IgD-negative memory B cell (primary cell): ENCODE data around the gene MCCC1. TPM values are rescaled to one million over a fixed set of nuclear protein-coding genes. Genes with fewer than 3 reads are reported as not detected.
"Not testable (repeated sequence)": the region's sequence is repeated elsewhere in the genome, so short reads cannot be mapped to it uniquely, and the experiment has no call there.

Experiments used
- H3K27ac Mint-ChIP-seq, 3 donors: one replicate each; pipeline ENCODE4 v1.8.0; 2020 to 2022; ENCODE audit warnings: mild to moderate bottlenecking in 3 of 3, mixed read lengths in 3 of 3, moderate library complexity in 1 of 3
- H3K27me3 Mint-ChIP-seq: one replicate; pipeline ENCODE4 v1.8.0; 2021; ENCODE audit warnings: mixed read lengths
- H3K36me3 Mint-ChIP-seq: one replicate; pipeline ENCODE4 v1.8.0; 2020; ENCODE audit warnings: mild to moderate bottlenecking, mixed read lengths
- H3K4me1 Mint-ChIP-seq, 3 donors: one replicate each; pipeline ENCODE4 v1.8.0; 2020 to 2022; ENCODE audit warnings: mixed read lengths in 3 of 3, mild to moderate bottlenecking in 1 of 3
- H3K4me3 Mint-ChIP-seq, 4 donors: one replicate each; pipeline ENCODE4 v1.8.0; 2020 to 2022; ENCODE audit warnings: mild to moderate bottlenecking in 4 of 4, mixed read lengths in 4 of 4, moderate library complexity in 3 of 4
- H3K9me3 Mint-ChIP-seq, 3 donors: one replicate each; pipeline ENCODE4 v1.8.0; 2020 to 2021; ENCODE audit warnings: mixed read lengths in 3 of 3, mild to moderate bottlenecking in 1 of 3
- polyA plus RNA-seq: library from polyadenylated mRNA; unstranded; fragments of 300-500 nt; fragmentation: Illumina TruSeq; gene quantifications from one replicate; pipeline ENCODE4 v1.2.3, GENCODE V29; 2021

The MCCC1 gene
- polyA plus RNA-seq, 1 donor from 2014 or later, result 32.4 TPM

- H3K27me3 Mint-ChIP-seq, result no peaks in the 10 kb centered on the region
- no peak overlapping the region for H3K4me3 Mint-ChIP-seq
- H3K27ac Mint-ChIP-seq, result no peak overlapping the region
- no peaks in the 10 kb centered on the region for H3K9me3 Mint-ChIP-seq
- H3K4me1 Mint-ChIP-seq, result peaks cover 2 to 12% (median 5%) of the 10 kb centered on the region in 3 donors
- H3K36me3 Mint-ChIP-seq, result peaks cover 21% of the 10 kb centered on the region
Measured at GRCh38 chr3:183085634-183086390, 13.5 kb downstream of the MCCC1 start.

- H3K4me3 Mint-ChIP-seq, result no peak overlapping the region
- peaks cover 30% of the 10 kb centered on the region for H3K36me3 Mint-ChIP-seq
- H3K4me1 Mint-ChIP-seq, result peaks cover 0 to 12% (median 2%) of the 10 kb centered on the region in 3 donors
- H3K9me3 Mint-ChIP-seq, result peaks cover 0 to 3% (median 0%) of the 10 kb centered on the region in 3 donors
- H3K27me3 Mint-ChIP-seq, result no peaks in the 10 kb centered on the region
- H3K27ac Mint-ChIP-seq, result no peak overlapping the region
Measured at GRCh38 chr3:183082355-183082915, 16.9 kb downstream of the MCCC1 start.

- H3K9me3 Mint-ChIP-seq, result peaks cover 0 to 3% (median 0%) of the 10 kb centered on the region in 3 donors
- no peak overlapping the region for H3K27ac Mint-ChIP-seq
- H3K4me1 Mint-ChIP-seq, result peaks cover 0 to 11% (median 2%) of the 10 kb centered on the region in 3 donors
- peaks cover 26% of the 10 kb centered on the region for H3K36me3 Mint-ChIP-seq
- no peaks in the 10 kb centered on the region for H3K27me3 Mint-ChIP-seq
- H3K4me3 Mint-ChIP-seq, result no peak overlapping the region
Measured at GRCh38 chr3:183081459-183082183, 17.7 kb downstream of the MCCC1 start.

GRCh38 chr3:183080628-183081027, 18.7 kb downstream of the MCCC1 start:
- Mint-ChIP-seq H3K36me3 (peaks cover 19% of the 10 kb centered on the region), H3K27me3 (no peaks in the 10 kb centered on the region), H3K27ac (no peak overlapping the region), H3K4me1 (peaks cover 0 to 6% (median 2%) of the 10 kb centered on the region in 3 donors), H3K4me3 (no peak overlapping the region), H3K9me3 (peaks cover 0 to 3% (median 0%) of the 10 kb centered on the region in 3 donors)

GRCh38 chr3:183074881-183075280, 24.4 kb downstream of the MCCC1 start:
- Mint-ChIP-seq H3K36me3 (peaks cover 11% of the 10 kb centered on the region), H3K4me3 (no peak overlapping the region), H3K9me3 (no peaks in the 10 kb centered on the region), H3K27ac (no peak overlapping the region), H3K27me3 (no peaks in the 10 kb centered on the region), H3K4me1 (peaks cover 0 to 1% (median 0%) of the 10 kb centered on the region in 3 donors)

- Mint-ChIP-seq H3K4me3 (no peak overlapping the region), H3K9me3 (no peaks in the 10 kb centered on the region), H3K27me3 (no peaks in the 10 kb centered on the region), H3K36me3 (peaks cover 10% of the 10 kb centered on the region), H3K4me1 (peaks cover 0 to 1% (median 0%) of the 10 kb centered on the region in 3 donors), H3K27ac (no peak overlapping the region)
Measured at GRCh38 chr3:183074261-183074660, 25.0 kb downstream of the MCCC1 start.

GRCh38 chr3:183073839-183074238, 25.5 kb downstream of the MCCC1 start:
- H3K36me3 Mint-ChIP-seq, result peaks cover 10% of the 10 kb centered on the region
- H3K4me1 Mint-ChIP-seq, result peaks cover 0 to 1% (median 0%) of the 10 kb centered on the region in 3 donors
- H3K9me3 Mint-ChIP-seq, result no peaks in the 10 kb centered on the region
- no peak overlapping the region for H3K27ac Mint-ChIP-seq
- no peak overlapping the region for H3K4me3 Mint-ChIP-seq
- H3K27me3 Mint-ChIP-seq, result no peaks in the 10 kb centered on the region

- H3K36me3 Mint-ChIP-seq, result peaks cover 16% of the 10 kb centered on the region
- no peak overlapping the region for H3K4me3 Mint-ChIP-seq
- no peaks in the 10 kb centered on the region for H3K27me3 Mint-ChIP-seq
- H3K27ac Mint-ChIP-seq, result no peak overlapping the region
- H3K9me3 Mint-ChIP-seq, result peaks cover 0 to 4% (median 0%) of the 10 kb centered on the region in 3 donors
- H3K4me1 Mint-ChIP-seq, result peaks cover 0 to 1% (median 0%) of the 10 kb centered on the region in 3 donors
Measured at GRCh38 chr3:183070892-183071291, 28.4 kb downstream of the MCCC1 start.

- Mint-ChIP-seq H3K36me3 (peaks cover 21% of the 10 kb centered on the region), H3K4me3 (no peak overlapping the region), H3K9me3 (peaks cover 0 to 4% (median 0%) of the 10 kb centered on the region in 3 donors), H3K27ac (no peak overlapping the region), H3K27me3 (no peaks in the 10 kb centered on the region), H3K4me1 (peaks cover 0 to 1% (median 0%) of the 10 kb centered on the region in 3 donors)
Measured at GRCh38 chr3:183069086-183069485, 30.2 kb downstream of the MCCC1 start.

- not testable (repeated sequence) for H3K27ac Mint-ChIP-seq, H3K4me3 Mint-ChIP-seq, H3K4me1 Mint-ChIP-seq, H3K27me3 Mint-ChIP-seq, H3K9me3 Mint-ChIP-seq
- H3K36me3 Mint-ChIP-seq, result peaks cover 23% of the 10 kb centered on the region
Measured at GRCh38 chr3:183066891-183067290, 32.4 kb downstream of the MCCC1 start.

GRCh38 chr3:183064475-183064874, 34.8 kb downstream of the MCCC1 start:
- no peaks in the 10 kb centered on the region for H3K27me3 Mint-ChIP-seq
- no peak overlapping the region for H3K4me3 Mint-ChIP-seq
- no peak overlapping the region for H3K27ac Mint-ChIP-seq
- H3K36me3 Mint-ChIP-seq, result peaks cover 30% of the 10 kb centered on the region
- peaks cover 0 to 4% (median 2%) of the 10 kb centered on the region in 3 donors for H3K9me3 Mint-ChIP-seq
- peaks cover 0 to 3% (median 0%) of the 10 kb centered on the region in 3 donors for H3K4me1 Mint-ChIP-seq

GRCh38 chr3:183061391-183062172, 37.7 kb downstream of the MCCC1 start:
- Mint-ChIP-seq H3K36me3 (peaks cover 26% of the 10 kb centered on the region), H3K4me1 (peaks cover 0 to 3% (median 0%) of the 10 kb centered on the region in 3 donors), H3K9me3 (peaks cover 0 to 2% (median 0%) of the 10 kb centered on the region in 3 donors), H3K4me3 (no peak overlapping the region), H3K27ac (peak overlapping the region in 1 of 3 donors; percentile 46), H3K27me3 (no peaks in the 10 kb centered on the region)

GRCh38 chr3:183058351-183058750, 40.9 kb downstream of the MCCC1 start:
- H3K4me1 Mint-ChIP-seq, result peaks cover 0 to 3% (median 0%) of the 10 kb centered on the region in 3 donors
- H3K9me3 Mint-ChIP-seq, result peaks cover 0 to 2% (median 0%) of the 10 kb centered on the region in 3 donors

GRCh38 chr3:183050706-183051105, 48.6 kb downstream of the MCCC1 start:
- peaks cover 14 to 18% (median 17%) of the 10 kb centered on the region in 3 donors for H3K4me1 Mint-ChIP-seq
- H3K27ac Mint-ChIP-seq, result no peak overlapping the region
- no peak overlapping the region for H3K4me3 Mint-ChIP-seq
- peaks cover 0 to 1% (median 0%) of the 10 kb centered on the region in 3 donors for H3K9me3 Mint-ChIP-seq
- no peaks in the 10 kb centered on the region for H3K27me3 Mint-ChIP-seq
- H3K36me3 Mint-ChIP-seq, result peaks cover 18% of the 10 kb centered on the region

More at GRCh38 chr3:183058351-183058750, 40.9 kb downstream of the MCCC1 start:
- Mint-ChIP-seq H3K27ac (no peak overlapping the region), H3K4me3 (no peak overlapping the region), H3K27me3 (no peaks in the 10 kb centered on the region), H3K36me3 (peaks cover 21% of the 10 kb centered on the region)
